Type B pancreatic cell (in vitro differentiated cells): ENCODE results near the gene GNAS-AS1. TPM values are rescaled to one million over a fixed set of nuclear protein-coding genes. Genes with fewer than 3 reads are reported as not detected.

ENCODE experiments used
- DNase-seq: peaks from one replicate; pipeline ENCODE4 v3.0.0; 2021; ENCODE audit warnings: mixed read lengths; ENCODE audit not compliant: unreplicated experiment; ENCODE audit errors: extremely low spot score
- H3K27ac Mint-ChIP-seq: 2 replicates; pipeline ENCODE4 v1.8.0; 2021; ENCODE audit warnings: mild to moderate bottlenecking, mixed read lengths
- H3K27me3 Mint-ChIP-seq: 2 replicates; pipeline ENCODE4 v1.8.0; 2021; ENCODE audit warnings: mixed read lengths
- H3K36me3 Mint-ChIP-seq: 2 replicates; pipeline ENCODE4 v1.8.0; 2021; ENCODE audit warnings: mixed read lengths
- H3K4me1 Mint-ChIP-seq: one replicate; pipeline ENCODE4 v1.8.0; 2021; ENCODE audit warnings: mixed read lengths; ENCODE audit not compliant: unreplicated experiment
- H3K4me3 Mint-ChIP-seq: 2 replicates; pipeline ENCODE4 v1.8.0; 2021; ENCODE audit warnings: mild to moderate bottlenecking, mixed read lengths
- H3K9me3 Mint-ChIP-seq: 2 replicates; pipeline ENCODE4 v1.8.0; 2021; ENCODE audit warnings: mixed read lengths
- total RNA-seq: library from RNA; stranded (reverse); gene quantifications from 2 replicates; pipeline ENCODE4 v1.2.1, GENCODE V29; 2021; ENCODE audit warnings: low replicate concordance
- TF ChIP-seq, protein P1 (sequence below): fragments of 200-600 bp; sonication (generic); conservative IDR thresholded peaks from 2 replicates; pipeline ENCODE4 v1.5.0; 2021; ENCODE audit warnings: antibody characterized with exemption, mild to moderate bottlenecking

Gene GNAS-AS1
- total RNA-seq, 1 donor from 2014 or later, result 6.1 TPM

DNA sequence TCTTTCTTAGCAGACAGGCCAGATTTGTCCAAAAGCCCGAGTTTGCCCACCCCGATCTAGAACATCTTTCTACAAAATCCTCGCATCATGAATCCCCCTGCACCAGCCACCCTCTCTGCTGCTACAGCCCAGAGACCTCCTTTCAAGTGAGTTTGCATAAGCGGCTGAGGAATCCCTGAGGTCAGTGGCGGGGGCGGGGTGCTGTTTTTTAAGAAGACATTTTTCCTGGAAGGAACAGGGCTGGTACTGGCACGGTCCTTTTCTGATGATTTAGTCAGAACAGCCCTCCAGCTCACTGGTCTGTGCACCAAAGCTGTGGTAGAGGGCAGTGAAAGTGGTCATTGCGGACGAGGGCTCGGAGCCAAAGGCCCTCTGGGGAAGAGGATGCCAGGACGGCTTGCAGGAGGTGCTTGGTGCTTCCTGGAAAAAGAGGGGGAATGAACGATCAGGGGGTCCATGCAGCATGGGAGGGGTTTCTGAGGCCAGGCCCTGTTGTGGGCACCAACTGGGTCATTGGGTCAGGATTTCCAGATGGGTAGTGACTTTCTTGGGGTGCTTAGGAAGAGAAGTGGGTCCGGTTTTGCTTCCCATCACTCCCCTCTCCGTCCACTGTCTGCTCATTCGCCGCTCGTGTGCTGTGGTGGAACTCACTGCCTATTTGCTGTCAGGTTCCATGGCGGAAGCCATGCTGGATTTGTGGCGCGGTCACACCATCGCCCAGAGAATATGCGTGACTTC lies 50.4 kb downstream of the GNAS-AS1 start:
- H3K4me1 Mint-ChIP-seq, result peaks cover 5% of the 10 kb centered on the region
- H3K27me3 Mint-ChIP-seq, result peaks cover 10% of the 10 kb centered on the region
- DNase-seq, result no peak
- no peak overlapping the region for H3K27ac Mint-ChIP-seq
- no peak overlapping the region for H3K4me3 Mint-ChIP-seq
- no peaks in the 10 kb centered on the region for H3K36me3 Mint-ChIP-seq
- H3K9me3 Mint-ChIP-seq, result no peaks in the 10 kb centered on the region
- TF ChIP-seq, protein P1, sequence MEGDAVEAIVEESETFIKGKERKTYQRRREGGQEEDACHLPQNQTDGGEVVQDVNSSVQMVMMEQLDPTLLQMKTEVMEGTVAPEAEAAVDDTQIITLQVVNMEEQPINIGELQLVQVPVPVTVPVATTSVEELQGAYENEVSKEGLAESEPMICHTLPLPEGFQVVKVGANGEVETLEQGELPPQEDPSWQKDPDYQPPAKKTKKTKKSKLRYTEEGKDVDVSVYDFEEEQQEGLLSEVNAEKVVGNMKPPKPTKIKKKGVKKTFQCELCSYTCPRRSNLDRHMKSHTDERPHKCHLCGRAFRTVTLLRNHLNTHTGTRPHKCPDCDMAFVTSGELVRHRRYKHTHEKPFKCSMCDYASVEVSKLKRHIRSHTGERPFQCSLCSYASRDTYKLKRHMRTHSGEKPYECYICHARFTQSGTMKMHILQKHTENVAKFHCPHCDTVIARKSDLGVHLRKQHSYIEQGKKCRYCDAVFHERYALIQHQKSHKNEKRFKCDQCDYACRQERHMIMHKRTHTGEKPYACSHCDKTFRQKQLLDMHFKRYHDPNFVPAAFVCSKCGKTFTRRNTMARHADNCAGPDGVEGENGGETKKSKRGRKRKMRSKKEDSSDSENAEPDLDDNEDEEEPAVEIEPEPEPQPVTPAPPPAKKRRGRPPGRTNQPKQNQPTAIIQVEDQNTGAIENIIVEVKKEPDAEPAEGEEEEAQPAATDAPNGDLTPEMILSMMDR, result no peak

DNA sequence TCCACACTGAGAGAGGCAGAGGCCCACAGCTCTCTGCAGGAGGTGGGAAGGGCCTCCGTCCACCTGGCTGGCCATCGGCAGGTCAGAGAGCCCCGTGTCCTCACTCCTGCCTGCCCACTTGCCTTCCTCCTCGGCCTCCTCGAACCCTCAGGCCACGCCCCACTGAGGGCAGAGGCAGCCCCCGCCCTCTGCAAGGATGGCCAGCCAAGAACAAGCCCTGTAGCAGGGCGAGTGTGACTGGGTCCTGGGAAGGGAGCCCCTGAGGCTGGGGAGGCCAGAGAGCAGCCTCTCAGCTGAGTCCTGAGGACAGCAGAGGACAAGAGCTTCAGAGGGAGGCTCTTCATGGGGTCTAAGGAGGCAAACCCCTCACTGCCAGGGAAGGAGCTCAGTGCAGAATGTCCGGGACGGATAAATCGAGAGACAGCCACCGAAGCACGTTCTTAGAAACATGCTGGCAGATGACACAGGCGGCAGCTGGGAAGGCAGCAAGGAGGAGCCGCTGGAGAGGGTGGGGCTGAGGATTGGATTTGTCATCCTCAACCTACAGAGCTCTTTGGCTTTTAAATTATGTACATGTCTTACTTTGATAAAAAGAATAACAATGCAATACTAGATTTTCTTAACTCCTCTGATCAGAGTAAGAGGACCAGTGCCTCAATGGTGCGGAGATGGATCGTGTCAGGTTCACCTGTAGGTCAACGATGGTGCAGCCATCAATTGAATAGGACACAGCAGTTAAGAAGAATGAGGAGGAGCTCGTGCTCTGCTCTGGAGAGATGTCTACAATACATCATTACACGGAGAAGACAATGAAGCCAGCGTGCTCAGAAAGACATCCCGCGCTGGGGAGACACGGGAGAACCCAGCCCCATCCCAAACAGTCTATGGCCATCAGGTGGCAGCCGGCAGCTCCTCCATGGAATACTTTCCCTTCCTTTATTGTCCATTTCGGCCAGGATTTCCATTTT lies 53.0 kb downstream of the GNAS-AS1 start:
- DNase-seq, result no peak
- H3K27ac Mint-ChIP-seq, result no peak overlapping the region
- H3K36me3 Mint-ChIP-seq, result no peaks in the 10 kb centered on the region
- TF ChIP-seq, protein P1, result no peak
- H3K4me3 Mint-ChIP-seq, result no peak overlapping the region
- no peaks in the 10 kb centered on the region for H3K4me1 Mint-ChIP-seq
- H3K27me3 Mint-ChIP-seq, result peaks cover 6% of the 10 kb centered on the region
- H3K9me3 Mint-ChIP-seq, result no peaks in the 10 kb centered on the region

DNA sequence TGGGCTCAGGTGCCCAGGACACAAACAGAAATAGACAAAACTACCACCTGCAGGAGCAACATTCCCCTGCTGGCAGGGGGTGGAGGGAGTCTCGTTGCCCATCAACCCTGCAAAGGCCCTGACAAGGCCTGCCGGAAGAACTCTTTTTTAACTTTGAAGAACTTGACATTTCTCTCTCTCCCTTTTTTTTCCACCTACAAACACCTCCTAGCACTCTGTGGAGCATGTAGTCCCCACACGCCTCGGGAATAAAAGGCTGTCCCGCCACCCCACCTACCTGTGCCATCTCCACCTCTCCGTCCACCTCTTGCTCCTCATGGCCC lies 54.8 kb downstream of the GNAS-AS1 start:
- H3K9me3 Mint-ChIP-seq, result no peaks in the 10 kb centered on the region
- no peak overlapping the region for H3K27ac Mint-ChIP-seq
- no peak for DNase-seq
- H3K4me1 Mint-ChIP-seq, result peaks cover 5% of the 10 kb centered on the region
- TF ChIP-seq, protein P1, result no peak
- H3K36me3 Mint-ChIP-seq, result no peaks in the 10 kb centered on the region
- peaks cover 10% of the 10 kb centered on the region for H3K27me3 Mint-ChIP-seq
- H3K4me3 Mint-ChIP-seq, result no peak overlapping the region

DNA sequence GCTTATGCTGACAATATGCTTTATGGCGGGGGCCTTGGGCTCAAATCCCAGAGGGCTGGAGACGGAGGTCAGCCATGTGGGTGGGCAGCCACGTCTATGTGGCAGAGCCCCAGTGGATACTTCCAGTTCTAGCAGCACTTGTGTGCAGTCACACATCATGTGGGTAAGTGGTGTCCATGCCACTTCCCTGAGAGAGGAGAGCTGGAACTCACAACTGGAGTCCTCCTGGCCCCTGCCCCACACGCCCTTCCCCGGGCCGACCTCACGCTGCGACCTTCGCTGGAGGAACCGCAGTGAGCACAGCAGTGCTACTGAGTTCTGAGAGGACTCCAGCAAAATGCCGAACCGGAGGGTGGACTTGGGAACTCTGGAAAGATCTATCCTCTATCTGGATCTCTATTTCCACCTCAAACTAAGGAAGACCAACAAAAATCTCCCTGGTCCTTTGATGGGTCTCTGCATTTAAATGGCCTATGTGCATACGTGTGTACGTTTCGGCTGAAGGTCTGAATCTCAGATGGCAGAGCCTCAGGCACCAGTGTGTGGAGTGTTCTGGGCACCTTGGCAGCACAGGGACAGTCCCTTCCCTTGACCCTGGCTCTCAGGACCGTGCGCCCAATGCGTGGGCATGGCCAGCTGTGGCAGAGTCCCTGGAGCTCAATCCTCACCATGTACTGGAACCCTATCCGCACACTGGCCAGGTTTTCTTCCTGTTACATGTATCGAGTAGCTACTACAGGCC lies 55.4 kb downstream of the GNAS-AS1 start:
- Mint-ChIP-seq H3K4me1 (peaks cover 5% of the 10 kb centered on the region), H3K27ac (no peak overlapping the region), H3K4me3 (no peak overlapping the region), H3K36me3 (no peaks in the 10 kb centered on the region), H3K27me3 (peaks cover 9% of the 10 kb centered on the region), H3K9me3 (no peaks in the 10 kb centered on the region)
- TF ChIP-seq, protein P1, result no peak
- DNase-seq, result no peak

DNA sequence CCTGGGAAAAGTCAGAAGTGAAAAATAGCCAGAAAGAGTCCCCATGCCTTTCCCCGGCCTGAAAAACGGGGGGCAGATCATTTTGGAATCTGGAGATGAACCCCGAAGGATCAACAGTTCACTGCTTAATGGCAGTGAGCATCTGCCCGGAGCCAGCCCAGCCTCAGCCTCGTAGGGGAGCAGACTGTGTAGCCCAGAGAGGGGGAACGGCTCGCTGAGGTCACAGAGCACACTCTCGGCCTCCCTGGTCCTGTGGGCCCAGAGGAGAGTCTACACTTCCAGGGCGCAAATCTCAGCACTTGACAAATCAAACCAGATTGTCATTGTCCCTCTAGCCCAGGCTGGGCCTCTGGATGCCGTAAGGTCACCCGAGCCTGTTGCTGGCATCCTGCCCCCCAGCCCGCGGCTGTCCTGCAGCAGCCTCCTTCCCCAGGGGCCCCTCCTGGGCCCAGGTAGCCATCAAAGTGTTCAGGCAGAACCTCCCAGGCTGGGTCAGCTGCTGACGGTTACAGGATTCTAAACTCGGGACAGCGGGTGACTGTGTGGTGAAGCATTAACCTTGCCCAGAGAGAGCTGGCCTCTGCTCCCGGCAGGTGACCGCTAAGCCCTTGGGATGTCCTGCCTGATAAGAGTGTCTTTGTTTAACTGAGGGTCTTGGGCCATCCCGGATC lies 56.1 kb downstream of the GNAS-AS1 start:
- TF ChIP-seq, protein P1, result no peak
- Mint-ChIP-seq H3K27me3 (peaks cover 7% of the 10 kb centered on the region), H3K27ac (no peak overlapping the region), H3K4me1 (peaks cover 5% of the 10 kb centered on the region), H3K36me3 (no peaks in the 10 kb centered on the region), H3K4me3 (no peak overlapping the region), H3K9me3 (no peaks in the 10 kb centered on the region)
- DNase-seq, result no peak
